Measurements from ENCODE around the gene MAP3K13. TPM values are rescaled to one million over a fixed set of nuclear protein-coding genes. Genes with fewer than 3 reads are reported as not detected.
"Not testable (repeated sequence)": the region's sequence is repeated elsewhere in the genome, so short reads cannot be mapped to it uniquely, and the experiment has no call there.

MAP3K13 gene
- total RNA-seq, 2 donors from 2014 or later = 20.4 to 21.1 TPM

- Histone ChIP-seq H3K4me1 (ENCODE audit: control insufficient read depth, insufficient read depth, low read length) (peaks cover 4% of the 10 kb centered on the region), H3K4me3 (ENCODE audit: low read length) (no peak overlapping the region), H3K36me3 (ENCODE audit: control insufficient read depth, insufficient read depth, low read length) (no peaks in the 10 kb centered on the region), H3K27me3 (ENCODE audit: control insufficient read depth, insufficient read depth, low read length, poor library complexity, severe bottlenecking) (peaks cover 47% of the 10 kb centered on the region), H3K9ac (ENCODE audit: extremely low read depth, low read length, poor library complexity, severe bottlenecking) (no peak overlapping the region), H3K9me3 (ENCODE audit: control insufficient read depth, low read length) (no peaks in the 10 kb centered on the region), H3K27ac (ENCODE audit: low read depth, low read length) (no peak overlapping the region)
- no peaks in the 10 kb centered on the region for H3K36me3 Mint-ChIP-seq (ENCODE audit: low read depth)
- no peak for TF ChIP-seq CTCF (conservative IDR thresholded peaks at IDR 0.05)
- H3K27me3 Mint-ChIP-seq (ENCODE audit: insufficient read depth) = peaks cover 65% of the 10 kb centered on the region
- H3K9me3 Mint-ChIP-seq = no peaks in the 10 kb centered on the region
- H3K27ac Mint-ChIP-seq = no peak overlapping the region
- no peak overlapping the region for H3K4me3 Mint-ChIP-seq
- peaks cover 2% of the 10 kb centered on the region for H3K4me1 Mint-ChIP-seq
- WGBS, 2 experiments (ENCODE audit: insufficient coverage in 1 of 2, insufficient read length in 1 of 2) = no CpG with 5 or more reads among the region's 1 CpG
- DNase-seq = no peak
These were observed 3.1 kb downstream of the MAP3K13 start for GRCh38 chr3:185366074-185366335.

GRCh38 chr3:185366913-185367312 lies 4.0 kb downstream of the MAP3K13 start:
- Mint-ChIP-seq H3K27me3 (ENCODE audit: insufficient read depth) (peaks cover 65% of the 10 kb centered on the region), H3K4me1 (peaks cover 5% of the 10 kb centered on the region), H3K36me3 (ENCODE audit: low read depth) (no peaks in the 10 kb centered on the region), H3K4me3 (no peak overlapping the region), H3K27ac (no peak overlapping the region), H3K9me3 (no peaks in the 10 kb centered on the region)
- Histone ChIP-seq H3K27me3 (ENCODE audit: control insufficient read depth, insufficient read depth, low read length, poor library complexity, severe bottlenecking) (peaks cover 47% of the 10 kb centered on the region), H3K4me1 (ENCODE audit: control insufficient read depth, insufficient read depth, low read length) (peaks cover 6% of the 10 kb centered on the region), H3K36me3 (ENCODE audit: control insufficient read depth, insufficient read depth, low read length) (no peaks in the 10 kb centered on the region), H3K9me3 (ENCODE audit: control insufficient read depth, low read length) (no peaks in the 10 kb centered on the region), H3K4me3 (ENCODE audit: low read length) (no peak overlapping the region), H3K27ac (ENCODE audit: low read depth, low read length) (no peak overlapping the region), H3K9ac (ENCODE audit: extremely low read depth, low read length, poor library complexity, severe bottlenecking) (no peak overlapping the region)
- no peak for TF ChIP-seq CTCF (conservative IDR thresholded peaks at IDR 0.05)
- DNase-seq = no peak

- H3K27ac ChIP-seq (ENCODE audit: low read depth, low read length); H3K9me3 ChIP-seq (ENCODE audit: control insufficient read depth, low read length); H3K27ac Mint-ChIP-seq; H3K36me3 Mint-ChIP-seq (ENCODE audit: low read depth); DNase-seq; H3K4me1 ChIP-seq (ENCODE audit: control insufficient read depth, insufficient read depth, low read length); H3K9me3 Mint-ChIP-seq; H3K36me3 ChIP-seq (ENCODE audit: control insufficient read depth, insufficient read depth, low read length); H3K9ac ChIP-seq (ENCODE audit: extremely low read depth, low read length, poor library complexity, severe bottlenecking); H3K4me3 Mint-ChIP-seq; H3K4me3 ChIP-seq (ENCODE audit: low read length): not testable (repeated sequence)
- Mint-ChIP-seq H3K27me3 (ENCODE audit: insufficient read depth) (peaks cover 41% of the 10 kb centered on the region), H3K4me1 (peaks cover 13% of the 10 kb centered on the region)
- 81 to 86% methylated on average over 1 to 6 of the region's 6 CpGs for WGBS, 2 experiments (ENCODE audit: insufficient coverage in 1 of 2, insufficient read length in 1 of 2)
- peaks cover 25% of the 10 kb centered on the region for H3K27me3 ChIP-seq (ENCODE audit: control insufficient read depth, insufficient read depth, low read length, poor library complexity, severe bottlenecking)
These were observed 7.4 kb downstream of the MAP3K13 start for GRCh38 chr3:185370349-185370748.

GRCh38 chr3:185371306-185372074 lies 8.6 kb downstream of the MAP3K13 start:
- H3K27me3 Mint-ChIP-seq (ENCODE audit: insufficient read depth) = peaks cover 31% of the 10 kb centered on the region
- 38 to 86% methylated on average over 1 to 2 of the region's 2 CpGs for WGBS, 2 experiments (ENCODE audit: insufficient coverage in 1 of 2, insufficient read length in 1 of 2)
- peaks cover 13% of the 10 kb centered on the region for H3K4me1 Mint-ChIP-seq
- TF ChIP-seq CTCF (conservative IDR thresholded peaks at IDR 0.05) = no peak
- no peaks in the 10 kb centered on the region for H3K36me3 Mint-ChIP-seq (ENCODE audit: low read depth)
- H3K27ac ChIP-seq (ENCODE audit: low read depth, low read length) = peak overlapping the region; percentile 47
- H3K27ac Mint-ChIP-seq = peak overlapping the region; percentile 61
- no peaks in the 10 kb centered on the region for H3K9me3 Mint-ChIP-seq
- H3K27me3 ChIP-seq (ENCODE audit: control insufficient read depth, insufficient read depth, low read length, poor library complexity, severe bottlenecking) = peaks cover 17% of the 10 kb centered on the region
- no peaks in the 10 kb centered on the region for H3K36me3 ChIP-seq (ENCODE audit: control insufficient read depth, insufficient read depth, low read length)
- H3K4me3 ChIP-seq (ENCODE audit: low read length) = peak overlapping the region; percentile 4
- H3K4me1 ChIP-seq (ENCODE audit: control insufficient read depth, insufficient read depth, low read length) = peaks cover 6% of the 10 kb centered on the region
- no peaks in the 10 kb centered on the region for H3K9me3 ChIP-seq (ENCODE audit: control insufficient read depth, low read length)
- no peak overlapping the region for H3K4me3 Mint-ChIP-seq
- no peak overlapping the region for H3K9ac ChIP-seq (ENCODE audit: extremely low read depth, low read length, poor library complexity, severe bottlenecking)
- no peak for DNase-seq
